HG02852 (cell line): ENCODE measurements around the gene TKFC.
A peak's percentile ranks its signal among the peaks of the same experiment; 100 is the strongest.

Experiments used
- ATAC-seq: cut with Tn5 transposase; IDR thresholded peaks from one replicate; pipeline ENCODE4 v1.9.1; 2021; ENCODE audit warnings: mild to moderate bottlenecking, moderate library complexity; ENCODE audit not compliant: unreplicated experiment

Gene TKFC

GRCh38 chr11:61310749-61311148 lies 22.3 kb upstream of the TKFC start:
- no peak for ATAC-seq

- ATAC-seq: no peak
These were observed 17.8 kb upstream of the TKFC start for GRCh38 chr11:61315260-61315659.

DNA sequence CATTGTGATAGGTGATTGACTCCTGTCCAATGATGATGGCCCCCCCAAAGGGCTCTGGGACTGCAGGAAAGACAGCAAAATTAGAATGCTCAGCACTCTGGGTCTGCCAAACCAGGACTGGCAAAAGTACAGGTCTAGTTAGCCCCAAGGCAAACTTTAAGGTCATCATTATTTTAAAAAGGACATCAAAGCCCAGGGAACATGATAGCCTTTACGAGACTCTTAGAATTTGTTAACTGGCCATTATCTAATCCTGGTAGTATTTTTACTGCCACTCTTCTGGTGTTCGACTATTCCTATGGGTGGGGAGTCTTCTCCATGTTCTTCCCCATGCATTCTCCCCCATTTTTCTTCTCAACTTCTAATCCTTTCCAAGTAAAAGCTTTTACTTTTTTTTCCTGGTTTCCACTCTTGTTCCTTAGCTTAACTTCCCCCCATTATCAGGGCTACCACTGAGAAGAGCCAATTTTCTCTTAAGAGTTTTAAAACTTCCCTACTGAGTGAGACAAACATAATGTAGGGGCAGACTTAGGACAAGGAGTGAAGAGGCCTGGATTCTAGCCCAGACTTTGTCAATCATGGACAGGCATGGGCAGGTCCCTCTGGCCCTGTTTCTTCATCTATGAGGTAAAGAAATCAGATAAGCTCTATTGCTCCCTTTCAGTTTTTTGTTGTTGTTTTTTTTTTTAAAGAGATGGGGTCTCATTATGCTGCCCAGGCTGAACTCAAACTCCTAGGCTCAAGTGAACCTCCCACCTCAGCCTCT lies 7.2 kb upstream of the TKFC start:
- ATAC-seq: no peak

GRCh38 chr11:61327669-61328071 lies 5.4 kb upstream of the TKFC start:
- ATAC-seq: no peak

- no peak for ATAC-seq
These were observed 4.7 kb upstream of the TKFC start for GRCh38 chr11:61328351-61328750.

DNA sequence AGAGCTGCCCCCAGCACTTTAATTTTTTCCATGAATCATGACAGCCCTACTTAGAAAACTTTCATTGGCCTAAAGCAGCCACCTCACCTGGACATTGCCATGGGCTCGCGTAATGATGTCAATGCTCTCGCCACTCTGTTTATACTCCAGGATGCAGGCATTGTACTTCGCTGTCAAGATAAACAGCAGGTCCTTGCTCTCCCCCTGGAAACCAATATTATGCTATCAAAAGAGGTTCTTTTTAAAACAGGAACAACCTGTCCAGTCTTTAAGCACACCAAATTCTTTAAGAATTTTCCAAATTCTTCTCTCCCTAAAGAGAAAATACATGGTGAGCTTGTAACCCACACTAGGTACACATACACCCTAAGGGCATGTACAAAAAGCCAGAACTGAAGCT lies 3.2 kb upstream of the TKFC start:
- ATAC-seq: no peak

DNA sequence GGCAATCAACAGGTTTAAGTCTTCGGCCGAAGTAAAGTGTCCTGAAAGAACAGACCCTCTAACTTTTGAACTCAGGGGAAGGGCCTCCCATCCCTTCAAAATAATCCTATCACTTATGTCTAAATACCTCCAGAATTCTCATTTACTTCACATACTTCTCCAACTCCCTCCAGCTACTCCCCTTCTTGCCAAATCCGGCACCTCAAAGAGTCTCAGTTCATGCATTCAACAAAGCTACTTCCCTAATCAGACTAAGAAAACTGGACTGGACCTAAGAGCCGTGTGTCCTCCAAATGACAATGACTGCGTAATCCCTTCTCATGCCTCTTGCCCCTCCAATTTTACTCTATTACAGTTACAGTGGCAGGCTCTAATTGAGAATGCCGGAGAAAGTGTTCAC lies 1.4 kb upstream of the TKFC start:
- ATAC-seq: no peak

DNA sequence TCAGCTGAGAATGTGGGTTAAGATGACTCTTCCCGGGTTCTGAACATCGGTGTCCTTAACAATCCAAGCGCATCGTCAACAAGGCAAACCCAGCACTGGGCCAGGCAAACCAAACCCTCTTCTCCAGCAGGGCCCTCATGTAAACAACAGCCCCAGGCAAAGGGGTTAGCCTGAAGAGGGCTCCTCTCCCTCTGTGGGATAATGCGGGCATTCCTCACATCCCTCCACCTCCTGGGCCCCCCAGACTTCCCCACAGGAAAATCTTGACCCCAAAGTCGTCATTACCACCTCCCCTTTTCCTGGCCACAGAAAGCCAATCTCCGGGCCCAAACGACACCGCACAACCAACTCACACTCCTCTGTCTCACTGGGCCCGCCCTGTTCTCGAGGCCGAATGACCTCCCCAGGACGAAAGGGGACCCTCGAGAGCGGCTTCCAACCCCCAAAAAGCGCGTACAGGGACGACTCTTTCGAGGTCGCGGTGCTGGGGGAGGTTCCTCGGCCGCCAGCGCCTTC lies 689 bp upstream of the TKFC start:
- peak; percentile 3 for ATAC-seq

- no peak for ATAC-seq
These were observed 764 bp downstream of the TKFC start for GRCh38 chr11:61333550-61334433.

DNA sequence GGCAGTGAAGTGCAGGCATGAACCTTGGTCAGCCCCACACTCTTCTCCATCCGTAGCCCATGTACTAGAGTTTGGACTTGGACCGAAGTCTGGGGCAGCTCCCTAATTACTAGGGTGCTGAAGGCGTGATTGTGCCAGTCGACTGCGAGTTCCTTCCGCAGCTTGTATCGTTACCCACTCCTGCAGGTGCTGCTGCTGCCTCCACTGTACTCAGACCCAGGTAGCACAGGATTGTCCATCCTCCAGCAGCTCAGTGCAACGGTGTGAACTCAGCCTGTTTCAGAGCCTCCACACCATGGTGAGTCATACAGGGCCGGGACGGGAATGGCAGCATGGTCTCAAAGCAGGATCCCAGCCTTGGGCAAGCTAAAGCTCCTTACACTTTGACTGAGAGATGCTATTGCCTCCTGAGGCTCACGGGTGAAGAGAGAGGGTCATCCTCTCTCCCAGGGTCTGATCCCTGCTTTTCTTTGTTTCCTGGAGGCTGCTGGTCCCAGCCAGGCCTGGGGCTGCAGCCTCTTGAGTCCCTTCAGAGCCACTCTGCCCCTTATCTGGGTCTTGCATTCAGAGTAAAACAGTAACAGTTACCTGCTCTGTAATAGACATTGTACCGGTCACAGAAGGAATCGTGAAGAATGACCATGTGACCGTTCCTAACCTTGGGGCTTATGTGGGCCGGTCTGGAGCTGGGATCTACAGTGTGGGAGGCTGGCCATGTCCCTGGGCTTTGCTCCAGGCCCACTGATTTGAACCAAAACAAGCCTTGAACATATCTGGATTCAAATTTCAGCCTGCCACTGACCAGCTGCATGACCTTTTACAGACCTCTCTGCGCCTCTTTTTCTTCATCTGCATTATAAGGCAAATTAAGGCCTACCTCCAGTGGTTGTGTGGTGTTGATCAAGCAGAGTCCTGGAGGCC lies 1.7 kb downstream of the TKFC start:
- no peak for ATAC-seq

GRCh38 chr11:61335355-61335710 lies 2.3 kb downstream of the TKFC start:
- ATAC-seq: no peak

GRCh38 chr11:61336171-61336935 lies 3.3 kb downstream of the TKFC start:
- peak; percentile 53 for ATAC-seq

DNA sequence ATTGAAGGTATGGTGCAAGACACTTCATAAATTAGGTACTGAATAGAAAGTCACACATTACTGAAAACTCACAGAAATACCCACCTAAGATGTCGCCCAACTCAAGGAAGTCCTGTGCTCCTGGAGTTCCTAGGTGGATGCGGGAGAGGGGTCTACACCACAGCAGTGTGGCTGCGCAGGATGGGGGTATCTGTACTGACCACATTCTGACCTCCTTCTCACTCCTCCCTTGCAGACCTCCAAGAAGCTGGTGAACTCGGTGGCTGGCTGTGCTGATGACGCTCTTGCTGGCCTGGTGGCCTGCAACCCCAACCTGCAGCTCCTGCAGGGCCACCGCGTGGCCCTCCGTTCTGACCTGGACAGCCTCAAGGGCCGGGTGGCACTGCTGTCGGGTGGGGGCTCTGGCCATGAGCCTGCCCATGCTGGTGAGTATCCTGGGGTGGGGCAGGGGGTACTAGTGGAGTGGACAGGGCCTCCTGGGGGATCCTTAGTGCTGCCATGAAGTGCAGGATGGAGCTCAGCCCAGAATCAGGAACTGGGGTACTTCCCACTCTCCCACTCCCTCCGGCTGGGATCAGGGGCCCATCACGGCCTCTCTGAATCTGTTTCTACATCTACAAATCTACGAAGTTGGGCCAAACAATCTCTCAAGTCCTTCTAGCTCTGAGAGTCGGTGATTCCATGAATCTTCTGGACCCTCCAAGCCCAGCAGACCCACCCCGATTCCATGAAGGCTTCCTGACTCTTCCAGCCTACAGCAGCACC lies 4.9 kb downstream of the TKFC start:
- ATAC-seq: no peak

- no peak for ATAC-seq
These were observed 5.9 kb downstream of the TKFC start for GRCh38 chr11:61338783-61339489.

- ATAC-seq: no peak
These were observed 6.5 kb downstream of the TKFC start for GRCh38 chr11:61339490-61339878.

DNA sequence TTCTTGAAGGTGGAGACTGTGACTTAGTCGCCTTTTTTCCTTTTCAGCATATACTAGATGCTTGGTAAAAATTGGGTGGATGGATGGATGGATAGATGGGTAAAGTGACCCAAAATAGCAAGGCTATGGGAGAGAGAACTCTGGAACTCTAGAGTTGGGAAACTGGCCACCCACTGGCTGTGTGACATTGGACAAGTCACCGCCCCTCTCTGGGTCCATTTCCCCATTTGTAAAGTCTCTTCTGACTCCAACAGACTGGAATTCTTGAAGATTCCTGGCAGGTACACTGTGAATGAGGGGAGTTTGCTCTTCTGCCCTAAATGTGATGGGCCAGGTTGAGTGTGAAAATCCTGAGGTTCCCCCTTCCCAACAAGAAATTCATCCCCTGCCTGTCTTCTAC lies 8.0 kb downstream of the TKFC start:
- ATAC-seq: no peak

DNA sequence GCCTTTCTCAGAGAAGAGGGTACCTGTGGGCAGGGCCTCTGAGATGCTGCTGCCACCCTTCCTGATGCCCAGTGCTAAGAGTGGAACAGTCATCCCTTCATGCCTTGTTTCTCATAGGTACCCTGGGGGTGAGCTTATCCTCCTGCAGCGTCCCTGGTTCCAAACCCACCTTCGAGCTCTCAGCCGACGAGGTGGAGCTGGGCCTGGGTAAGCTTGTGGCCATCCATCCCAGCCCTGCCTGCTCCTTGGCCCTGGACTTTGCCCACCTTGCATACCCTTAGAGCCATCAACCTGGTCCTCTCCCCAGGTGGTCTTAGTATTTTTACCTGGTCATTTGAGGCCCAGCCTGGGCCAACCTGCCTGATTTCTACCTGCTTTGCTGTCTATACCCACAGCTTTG lies 8.7 kb downstream of the TKFC start:
- no peak for ATAC-seq

- ATAC-seq: no peak
These were observed 9.3 kb downstream of the TKFC start for GRCh38 chr11:61342207-61342803.
